Occipital lobe (tissue), 2 donors: ENCODE data around the gene GPR157. TPM values are rescaled to one million over a fixed set of nuclear protein-coding genes. Genes with fewer than 3 reads are reported as not detected.

ENCODE experiments used
- DNase-seq: peaks from one replicate; lab custom pipeline; 2025; lab: John Stamatoyannopoulos, UW
- total RNA-seq: library from RNA; depleted of rRNA; stranded (reverse); fragments of >200 nt; gene quantifications from one replicate; pipeline ENCODE4 v1.2.3, GENCODE V29; 2014

The GPR157 gene
- total RNA-seq, 1 donor from 2014 or later: 0.47 TPM

DNA sequence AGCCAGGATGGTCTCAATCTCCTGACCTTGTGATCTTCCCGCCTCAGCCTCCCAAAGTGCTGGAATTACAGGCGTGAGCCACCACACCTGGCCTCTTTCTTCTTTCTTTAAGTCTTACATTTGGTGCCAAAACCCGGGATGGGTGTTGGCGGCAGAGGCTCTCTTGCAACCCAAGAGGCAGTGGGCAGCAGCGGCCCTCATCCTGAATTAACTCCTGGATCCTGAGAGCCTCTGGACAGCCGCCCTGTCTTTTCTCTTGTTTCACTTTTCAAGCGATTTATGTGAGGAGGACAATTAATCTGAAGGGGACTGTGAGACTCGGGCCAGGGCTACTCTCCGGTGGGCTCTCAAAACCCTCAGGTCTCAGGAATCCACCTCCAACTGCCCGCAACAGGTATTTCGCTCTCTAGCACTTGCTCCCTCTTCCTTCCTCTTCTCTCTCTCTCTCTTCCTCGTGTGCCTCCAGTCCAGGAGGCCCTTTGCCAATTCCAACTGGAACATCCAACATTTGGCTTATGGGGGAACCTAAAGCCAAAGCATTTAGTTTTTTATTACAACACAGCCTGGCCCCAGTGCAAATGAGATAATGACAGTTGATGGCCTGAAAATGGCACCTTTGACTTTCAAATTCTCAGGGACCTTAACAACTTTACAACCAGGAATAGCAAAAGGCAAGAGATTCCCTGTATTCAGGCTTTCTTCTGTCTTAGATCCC lies 41.3 kb downstream of the GPR157 start:
- no peak for DNase-seq

DNA sequence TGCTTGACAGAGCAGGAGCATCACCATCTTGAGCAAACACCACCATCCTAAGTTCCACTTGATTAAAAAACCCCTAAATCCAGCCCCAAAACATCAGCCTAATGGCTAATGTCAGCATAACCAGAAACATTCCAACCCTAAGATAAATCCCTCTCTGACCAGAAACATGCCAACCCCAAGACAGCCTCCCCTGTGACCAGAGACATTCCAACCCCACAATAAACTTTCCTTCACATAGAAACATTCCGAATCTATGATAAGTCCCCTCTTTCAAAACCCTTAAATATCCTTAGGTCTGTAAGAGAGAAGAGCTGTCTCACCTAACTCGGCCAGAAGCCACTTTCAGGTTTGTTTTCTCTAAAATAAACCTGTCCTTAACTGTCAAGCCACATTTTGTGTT lies 42.1 kb downstream of the GPR157 start:
- no peak for DNase-seq

DNA sequence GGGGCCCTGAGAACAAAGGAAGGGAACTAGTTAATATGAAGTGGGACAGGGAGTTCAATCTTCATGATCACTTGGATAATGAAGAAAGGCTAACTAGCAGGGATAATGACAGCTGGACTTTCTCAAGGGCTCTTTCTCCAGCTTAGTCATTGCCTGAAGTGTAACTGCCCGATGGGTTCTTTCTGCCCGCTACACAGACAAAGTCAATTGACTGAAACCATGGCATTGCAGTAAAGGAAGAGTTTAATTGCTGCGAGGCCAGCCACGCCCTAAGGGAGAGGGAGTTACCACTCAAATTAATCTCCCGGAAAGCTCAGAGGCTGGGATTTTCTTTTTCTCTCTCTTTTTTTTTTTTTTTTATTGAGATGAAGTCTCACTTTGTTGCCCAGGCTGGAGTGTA lies 42.9 kb downstream of the GPR157 start:
- DNase-seq: no peak

DNA sequence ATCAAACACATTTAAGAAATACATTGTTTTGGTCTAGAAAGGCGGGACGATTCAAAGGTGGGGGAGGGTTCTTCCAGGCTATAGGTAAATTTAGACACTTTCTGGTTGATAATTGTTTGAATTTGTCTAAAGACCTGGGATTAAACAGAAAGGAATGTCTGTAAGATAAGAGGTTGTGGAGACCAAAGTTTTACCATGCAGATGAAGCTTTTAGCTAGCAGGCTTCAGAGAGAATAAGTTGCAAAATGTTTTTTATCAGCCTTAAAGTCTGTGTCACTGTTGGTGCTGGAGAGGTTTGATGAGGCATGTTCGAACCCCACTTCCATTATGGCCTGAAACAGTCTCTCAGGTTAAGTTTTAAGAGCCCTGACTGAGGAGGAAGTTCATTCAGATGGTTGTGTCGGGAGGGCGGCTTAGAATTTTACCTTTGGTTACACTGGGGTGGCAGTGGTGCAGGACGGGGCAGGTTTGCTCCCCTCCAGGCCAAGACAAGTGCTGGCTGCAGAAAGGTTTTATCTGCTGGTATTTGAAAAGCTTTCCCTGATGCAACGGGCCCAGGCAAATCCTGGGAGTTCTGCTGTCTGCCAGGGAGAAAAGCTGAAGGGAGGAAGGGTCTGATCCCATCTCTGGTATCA lies 43.5 kb downstream of the GPR157 start:
- DNase-seq: no peak

DNA sequence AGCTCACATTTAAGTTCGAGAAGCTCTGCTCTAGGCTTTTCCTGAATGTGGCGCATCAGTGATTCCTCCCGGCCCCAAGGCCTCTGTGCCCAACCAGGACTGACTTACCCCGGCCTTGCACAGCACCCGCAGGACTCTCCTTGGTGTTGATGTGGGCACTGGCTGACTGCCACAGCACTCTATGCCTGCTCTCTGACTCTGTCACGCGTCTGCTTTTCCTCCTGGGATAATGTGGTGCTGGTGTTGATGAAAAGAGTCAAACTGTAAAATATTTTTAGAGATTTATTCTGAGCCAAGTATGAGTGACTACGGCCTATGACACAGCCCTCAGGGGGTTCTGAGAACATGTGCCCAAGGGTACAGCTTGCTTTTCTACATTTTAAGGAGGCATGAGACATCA lies 44.0 kb downstream of the GPR157 start:
- no peak for DNase-seq

DNA sequence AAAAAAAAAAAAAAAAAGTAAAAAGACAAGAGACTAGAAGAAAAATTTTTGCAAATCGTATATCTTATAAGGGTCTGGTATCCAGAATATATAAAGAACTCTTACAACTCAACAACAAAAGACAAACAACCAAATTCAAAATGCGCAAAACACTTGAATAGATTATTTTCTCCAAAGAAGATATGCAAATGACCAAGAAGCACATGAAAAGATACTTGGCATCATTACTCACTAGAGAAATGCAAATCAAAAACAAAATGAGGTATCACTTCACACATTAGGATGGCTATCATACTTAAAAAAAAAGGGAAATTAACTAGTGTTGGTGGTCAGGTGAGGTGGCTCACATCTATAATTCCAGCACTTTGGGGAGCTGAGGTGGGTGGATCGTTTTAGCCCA lies 47.4 kb downstream of the GPR157 start:
- DNase-seq: no peak

DNA sequence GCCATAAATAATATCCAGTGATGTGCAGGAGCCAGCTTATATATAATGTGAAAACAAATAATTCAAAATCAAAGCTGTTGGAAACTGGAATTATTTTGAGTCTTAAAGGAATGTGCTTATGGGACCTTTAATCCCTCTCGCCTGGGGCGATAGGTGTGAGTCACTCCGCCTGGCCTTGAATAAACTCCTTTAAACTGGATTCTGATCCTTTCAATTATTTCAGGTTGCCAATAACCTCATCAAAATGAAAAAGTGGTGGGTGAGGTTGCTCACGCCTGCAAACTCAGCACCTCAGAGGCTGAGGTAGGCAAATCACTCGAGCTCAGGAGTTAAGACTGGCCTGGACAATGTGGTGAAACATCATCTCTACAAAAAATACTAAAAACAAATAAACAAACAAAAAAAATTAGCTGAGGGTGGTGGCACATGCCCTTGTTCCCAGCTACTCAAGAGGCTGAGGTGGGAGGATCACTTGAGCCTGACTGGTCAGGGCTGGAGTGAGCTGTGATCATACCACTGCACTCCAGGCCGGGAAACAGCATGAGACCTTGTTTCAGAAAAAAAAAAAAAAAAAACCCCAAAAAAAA lies 48.1 kb downstream of the GPR157 start:
- DNase-seq: no peak

DNA sequence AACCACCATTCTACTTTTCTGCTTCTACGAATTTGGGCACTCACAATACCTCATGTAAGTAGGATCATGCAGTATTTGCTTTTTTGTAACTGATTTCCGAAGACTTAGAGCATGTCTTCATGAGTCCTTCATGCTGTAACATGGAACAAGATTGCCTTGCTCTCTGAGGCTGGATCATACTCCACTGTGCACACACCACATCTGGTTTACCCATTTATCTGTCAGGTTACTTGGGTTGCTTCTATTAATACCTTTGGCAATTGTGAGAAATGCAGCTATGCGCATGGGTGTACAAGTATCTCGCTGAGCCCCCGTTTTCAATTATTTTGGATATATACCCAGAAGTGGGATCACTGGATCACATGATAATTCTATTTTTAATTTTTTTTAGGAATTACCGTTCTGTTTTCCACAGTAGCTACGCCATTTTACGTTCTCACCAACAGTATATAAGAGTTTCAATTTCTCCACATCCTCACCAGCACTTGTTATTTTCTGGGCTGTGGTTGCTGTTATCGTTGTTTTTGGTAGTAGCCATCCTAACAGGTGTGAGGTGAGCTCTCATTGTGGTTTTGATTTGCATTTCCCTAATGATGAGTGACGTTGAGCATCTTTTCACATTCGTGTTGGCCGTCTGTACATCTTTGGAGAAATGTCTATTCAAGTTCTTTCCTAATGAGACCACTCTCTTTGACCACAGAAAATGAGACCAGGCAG lies 48.8 kb downstream of the GPR157 start:
- DNase-seq: no peak

DNA sequence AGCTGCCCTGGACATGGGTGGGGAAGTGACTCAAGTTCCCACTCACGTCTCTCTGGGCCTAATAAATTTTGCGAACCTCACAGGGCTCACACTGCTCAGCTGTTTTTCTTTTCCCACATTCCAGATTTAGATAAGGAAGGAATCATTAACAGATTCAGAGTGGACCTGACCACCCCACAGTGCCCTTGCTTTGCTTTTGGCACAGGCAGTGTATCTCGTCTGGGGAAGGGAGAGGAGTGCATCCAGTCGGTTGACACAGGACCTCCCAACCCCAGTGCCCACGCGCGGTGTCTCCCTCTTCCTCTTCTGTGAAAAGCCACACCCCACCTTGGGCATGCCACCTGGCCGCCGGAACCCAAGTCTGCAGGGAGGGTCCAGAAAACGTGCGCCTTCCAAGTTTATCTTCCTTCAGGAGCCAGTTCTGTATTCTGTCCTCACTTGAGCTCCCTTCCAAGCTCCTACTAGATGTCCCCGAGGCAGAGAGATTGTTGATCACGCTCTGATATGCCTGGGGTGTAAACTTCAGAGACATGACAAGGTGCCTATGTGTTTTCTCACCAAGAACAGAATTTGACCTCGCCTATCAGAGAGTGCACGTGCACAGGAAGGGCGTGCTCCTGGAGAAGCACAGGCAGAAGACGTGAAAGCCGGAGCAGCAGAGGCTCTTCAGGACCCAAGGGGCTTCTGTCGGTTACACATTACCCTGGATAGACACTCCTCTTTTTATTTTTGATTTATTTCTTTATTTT lies 50.0 kb downstream of the GPR157 start:
- DNase-seq: no peak

DNA sequence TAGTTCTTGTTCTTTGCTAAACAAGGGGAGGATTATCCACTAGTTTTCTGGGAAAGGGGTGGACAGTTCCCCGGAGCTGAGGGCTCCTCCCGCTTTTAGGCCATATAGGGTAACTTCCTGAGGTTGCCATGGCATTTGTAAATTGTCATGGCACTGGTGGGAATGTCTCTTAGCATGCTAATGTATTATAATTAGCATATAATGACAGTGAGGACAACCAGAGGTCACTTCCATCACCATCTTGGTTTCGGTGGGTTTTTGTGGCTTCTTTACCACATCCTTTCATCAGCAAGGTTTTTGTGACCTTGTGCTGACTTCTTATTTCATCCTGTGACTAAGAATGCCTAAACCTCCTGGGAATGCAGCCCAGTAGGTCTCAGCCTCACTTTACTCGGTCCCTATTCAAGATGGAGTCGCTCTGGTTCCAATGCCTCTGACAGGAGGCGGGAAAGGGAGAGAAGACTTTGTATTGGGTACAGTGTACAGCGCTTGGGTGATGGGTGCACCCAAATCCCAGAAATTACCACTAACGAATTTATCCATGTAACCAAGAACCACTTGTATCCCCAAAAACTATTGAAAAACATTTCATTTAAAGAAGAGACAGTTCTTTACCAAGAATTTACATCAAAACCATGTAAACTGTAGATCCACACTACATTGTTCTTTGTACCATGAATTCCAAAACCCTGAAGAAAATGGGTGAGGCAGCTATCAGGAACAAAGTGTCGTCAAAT lies 50.7 kb downstream of the GPR157 start:
- no peak for DNase-seq

DNA sequence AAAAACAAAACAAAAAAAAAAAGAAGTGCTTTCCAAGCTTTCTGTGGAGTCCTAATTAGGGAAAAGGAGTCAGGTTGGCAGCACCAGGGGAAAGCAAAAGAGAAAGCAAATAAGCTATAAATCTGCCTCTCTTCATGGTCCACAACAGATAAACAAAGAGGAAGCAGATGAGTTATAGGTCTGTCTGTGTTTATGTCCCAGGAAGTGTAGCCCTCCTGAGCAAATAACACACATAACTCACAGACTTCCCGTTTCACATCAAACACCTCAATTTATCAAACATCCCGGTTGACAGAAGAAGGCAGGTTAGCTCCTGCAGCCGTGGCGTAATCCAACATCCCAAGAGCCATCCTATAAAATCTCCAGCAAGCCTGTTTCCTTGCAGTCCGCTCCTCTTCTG lies 53.9 kb downstream of the GPR157 start:
- no peak for DNase-seq

DNA sequence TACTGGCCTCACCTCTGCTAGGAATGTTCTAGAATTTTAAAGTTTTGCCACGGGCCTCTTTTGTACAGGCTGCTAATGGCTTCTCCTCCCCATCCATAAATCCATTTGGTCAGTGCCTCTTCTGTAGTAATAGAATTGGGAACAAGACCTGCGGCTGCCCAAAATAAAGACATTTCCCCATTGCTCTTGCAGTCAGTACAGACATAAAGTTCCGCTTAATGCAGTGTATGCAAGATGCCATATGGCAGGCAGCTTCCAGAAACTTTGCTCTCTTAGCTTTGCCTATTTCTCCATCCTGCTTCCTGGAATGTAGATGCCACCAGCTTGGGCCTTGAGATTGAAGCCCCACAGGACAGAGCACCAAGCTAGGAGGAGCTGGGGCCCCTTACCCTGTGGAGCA lies 55.8 kb downstream of the GPR157 start:
- DNase-seq: no peak

DNA sequence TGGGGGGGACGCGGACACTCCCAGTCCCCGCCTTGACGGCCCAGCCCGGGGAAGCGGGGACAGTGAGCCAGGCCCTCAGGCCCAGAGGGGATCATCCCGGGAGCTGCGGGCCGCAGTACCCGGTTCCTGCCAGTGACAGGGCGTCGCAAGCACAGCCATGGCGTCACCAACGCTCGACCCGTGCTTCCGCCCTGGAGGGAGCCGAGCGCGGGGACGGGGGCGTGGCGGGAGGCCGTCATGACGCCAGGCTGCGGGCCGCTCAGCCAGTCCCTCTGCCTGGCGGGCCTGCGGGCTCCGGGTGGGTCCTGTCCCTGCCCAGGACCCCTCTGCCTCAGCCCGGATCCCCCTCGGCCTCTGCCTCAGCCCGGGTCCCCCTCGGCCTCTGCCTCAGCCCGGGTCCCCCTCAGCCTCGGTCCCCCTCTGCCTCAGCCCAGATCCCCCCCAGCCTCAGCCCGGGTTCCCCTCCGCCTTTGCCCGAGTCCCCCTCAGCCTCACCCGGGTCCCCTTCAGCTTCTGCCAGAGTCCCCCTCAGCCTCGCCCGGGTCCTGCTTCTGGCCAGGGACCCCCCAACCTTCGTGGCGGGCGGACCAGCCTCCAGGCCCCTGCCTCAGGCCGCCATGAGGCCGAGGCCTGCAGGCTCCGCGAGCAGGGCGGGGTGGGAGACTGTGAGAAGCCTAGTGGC lies 57.2 kb downstream of the GPR157 start:
- no peak for DNase-seq

DNA sequence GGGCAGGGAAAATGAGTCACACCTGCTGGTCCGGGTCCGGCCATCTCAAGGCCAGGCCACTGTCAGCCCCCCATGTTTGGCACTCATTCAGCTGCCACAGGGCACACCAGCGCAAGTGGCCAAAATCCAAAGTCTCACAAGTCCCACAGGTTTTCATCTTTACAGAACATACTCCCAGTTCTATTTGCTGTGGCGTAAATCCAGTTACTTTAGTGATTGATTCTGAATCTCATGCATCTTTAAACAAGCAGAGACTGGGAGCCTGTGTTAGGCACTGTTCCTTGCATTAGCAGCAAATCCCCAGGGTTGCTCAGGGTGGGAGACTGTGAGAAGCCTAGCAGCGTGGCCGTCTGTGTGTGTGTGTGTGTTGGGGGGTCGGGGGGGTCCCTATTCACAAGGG lies 58.4 kb downstream of the GPR157 start:
- no peak for DNase-seq

DNA sequence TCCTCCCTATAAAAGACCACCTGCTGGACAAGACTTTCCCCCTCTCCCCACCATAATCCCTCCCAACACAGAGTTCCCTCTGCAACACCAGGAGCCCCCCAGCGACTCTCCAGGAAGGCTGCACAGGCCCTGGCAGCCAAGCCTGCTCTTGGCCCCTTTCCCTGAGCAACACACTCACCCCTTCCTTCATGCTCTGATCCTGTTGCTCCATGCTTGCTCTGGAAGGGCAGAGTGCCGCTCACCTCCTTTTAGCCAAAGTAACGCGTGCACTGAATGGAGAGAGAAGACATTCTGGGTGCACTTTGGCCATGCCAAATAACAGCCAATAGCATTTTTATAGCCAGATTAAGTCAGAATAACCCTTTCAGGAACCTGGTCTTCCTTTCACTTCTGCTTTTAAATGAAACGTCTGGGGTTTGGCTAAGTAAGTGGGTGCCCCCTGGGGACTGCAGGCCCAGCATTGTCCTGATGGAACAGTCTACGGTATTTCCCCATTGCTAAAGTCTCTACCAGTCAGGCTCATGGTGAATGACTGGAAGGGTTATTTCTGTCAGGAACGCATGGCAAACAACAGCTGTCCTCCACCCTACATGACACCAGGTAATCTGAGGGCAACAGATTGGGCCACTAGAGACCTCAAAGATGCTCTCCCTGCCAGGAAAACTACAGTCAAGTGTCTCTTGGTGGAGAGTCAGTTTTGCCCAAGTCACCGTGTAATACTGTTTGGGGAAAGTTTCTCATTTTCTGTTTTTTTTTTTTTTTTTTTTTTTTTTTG lies 59.4 kb downstream of the GPR157 start, which contains the start of gene SLC2A5:
SLC2A5 (minus strand) TSS at position 310 of the 775 bp plus-strand sequence; CDS start at position 211, 99 bp downstream.
- DNase-seq: no peak

DNA sequence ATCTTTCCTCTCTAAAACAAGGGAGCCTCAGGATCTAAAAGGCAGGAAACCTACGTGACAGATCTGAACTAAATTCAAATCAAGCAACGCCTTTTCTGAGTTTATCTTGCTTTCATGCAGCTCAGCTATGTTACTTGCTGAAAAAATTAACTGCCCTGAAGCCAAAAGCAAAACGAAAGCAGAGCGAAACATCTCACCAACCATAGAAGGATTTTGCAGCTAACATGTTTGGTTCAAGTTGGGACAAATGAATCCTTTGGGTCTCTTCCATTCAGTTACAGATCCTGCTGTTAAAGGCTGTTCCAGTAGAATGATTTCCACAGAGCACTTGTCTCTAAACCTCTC lies 59.9 kb downstream of the GPR157 start:
- DNase-seq: no peak

DNA sequence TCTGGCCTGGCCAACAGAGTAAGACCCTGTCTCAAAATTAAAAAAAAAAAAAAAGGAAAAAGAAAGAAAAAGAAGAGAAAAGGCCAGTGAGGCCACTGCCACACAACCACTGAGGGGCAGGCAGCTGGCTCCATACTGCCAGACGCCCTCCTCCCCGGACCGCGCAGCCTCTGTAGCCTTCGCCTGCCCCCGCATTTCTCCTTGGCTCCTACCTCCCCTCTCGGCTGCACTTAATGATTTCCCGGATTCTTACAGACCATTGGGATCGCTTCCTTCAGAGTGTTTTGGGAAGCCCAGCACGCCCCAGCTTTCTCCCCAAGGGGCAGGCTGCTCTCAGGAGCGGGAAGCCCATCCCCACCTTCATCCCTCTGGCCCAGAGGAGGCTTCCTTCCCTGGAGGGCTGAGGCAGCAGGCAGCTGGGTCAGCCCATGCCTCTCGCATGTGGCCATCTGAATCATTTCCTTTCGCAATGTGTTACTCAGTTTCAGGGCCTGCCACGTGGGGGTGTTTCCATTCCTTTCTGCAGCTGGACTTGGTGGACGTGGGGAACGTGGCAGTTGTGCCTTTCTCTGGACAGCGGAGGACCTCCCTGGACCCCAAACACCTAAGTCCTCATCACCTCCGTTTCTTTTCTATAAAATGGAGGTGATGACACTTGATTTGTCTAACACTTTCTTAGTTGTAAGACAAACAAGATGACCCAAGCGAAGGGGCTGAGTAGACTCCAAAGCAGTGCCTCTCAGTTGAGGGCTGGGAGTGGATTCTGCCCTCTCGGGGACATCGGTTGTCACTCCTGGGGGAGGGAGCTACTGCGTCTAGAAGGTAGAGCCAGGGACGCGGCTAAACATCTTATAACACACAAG lies 61.7 kb downstream of the GPR157 start:
- no peak for DNase-seq

DNA sequence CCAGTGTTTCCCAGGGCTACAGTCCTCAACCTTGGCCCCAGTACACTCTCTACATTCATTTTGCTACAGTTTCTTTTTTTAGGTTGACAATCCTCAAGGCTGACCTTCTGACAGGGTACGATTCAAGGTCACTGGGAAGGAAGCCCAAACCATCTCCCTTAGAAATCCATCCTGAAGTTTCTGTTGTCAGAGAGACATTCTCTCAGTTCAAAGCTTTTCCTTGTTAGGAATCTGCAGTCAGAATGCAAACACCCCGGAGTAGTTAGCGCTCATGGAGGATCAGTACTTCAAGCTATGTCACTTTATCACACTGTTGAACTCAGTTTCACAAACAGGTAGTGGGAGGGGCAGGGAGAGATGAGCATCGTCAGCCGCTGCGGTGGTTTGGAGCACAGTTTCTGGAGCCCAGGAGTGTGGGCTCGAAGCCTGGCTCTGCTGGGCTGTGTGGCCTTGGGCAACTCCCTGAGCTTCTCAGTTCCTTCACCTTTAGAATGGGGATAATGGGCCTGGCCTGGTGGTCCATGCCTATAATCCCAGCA lies 63.6 kb downstream of the GPR157 start:
- DNase-seq: no peak
